KBM-7 (cell line): ENCODE results near the gene SOX5.
"Not testable (repeated sequence)": the region's sequence is repeated elsewhere in the genome, so short reads cannot be mapped to it uniquely, and the experiment has no call there.

Experiments used
- DNase-seq: peaks from one replicate; pipeline ENCODE4 v3.0.0-alpha.2; 2015
- in situ Hi-C: fragments of 300-500 bp; cut with MboI; formaldehyde crosslinking; loops from 2 replicates; pipeline ENCODE4 v1.14.3; 2020; ENCODE audit warnings: low sequenced_read_pairs, low pct_unique_long_range_greater_than_20kb, mixed read lengths

SOX5 gene

GRCh38 chr12:23921099-23921856, 28.2 kb downstream of the SOX5 start:
- in situ Hi-C loops, result no loop called here
- DNase-seq, result no peak

DNA sequence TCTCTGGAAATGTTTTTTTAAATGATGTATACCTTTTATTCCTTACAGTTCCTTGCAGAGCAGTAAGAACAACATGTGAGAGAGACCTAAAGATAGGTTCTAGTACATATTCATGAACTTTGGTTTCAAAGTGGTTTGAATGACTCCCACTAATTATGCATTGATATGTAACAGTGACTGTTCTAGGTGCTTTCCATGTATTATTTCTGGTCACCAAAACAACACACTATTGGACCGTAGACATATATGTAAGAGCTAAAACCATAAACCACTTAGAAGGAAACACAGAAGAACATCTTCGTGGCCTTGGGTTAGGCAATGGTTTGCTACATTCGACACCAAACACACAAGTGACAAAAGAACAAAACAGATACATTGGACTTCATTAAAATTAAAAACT, 37.9 kb downstream of the SOX5 start:
- in situ Hi-C loops, result no loop called here
- no peak for DNase-seq

DNA sequence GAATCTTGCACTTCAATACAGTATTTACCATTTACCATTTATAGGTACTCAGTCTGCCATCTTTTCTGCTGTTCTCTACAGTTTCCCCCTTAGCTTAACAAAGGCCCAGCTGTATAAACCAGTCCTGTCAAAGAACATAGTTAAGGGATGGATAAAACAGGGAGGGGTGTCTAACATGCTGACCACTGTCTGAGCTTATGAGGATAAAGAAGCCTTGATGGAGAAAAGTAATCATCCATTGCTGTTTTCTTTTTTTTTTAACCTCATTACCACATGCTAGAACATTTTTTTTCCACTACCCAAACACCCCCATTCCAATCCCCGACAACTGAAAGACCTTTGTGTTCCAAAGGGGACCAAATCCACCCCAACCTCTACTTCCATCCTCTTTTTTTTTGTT, 39.9 kb downstream of the SOX5 start:
- in situ Hi-C loops, result no loop called here
- DNase-seq, result no peak

- in situ Hi-C loops, result no loop called here
- DNase-seq, result no peak
Observed at GRCh38 chr12:23906329-23906728, 43.1 kb downstream of the SOX5 start.

GRCh38 chr12:23899434-23899833, 50.0 kb downstream of the SOX5 start:
- in situ Hi-C loops, result no loop called here
- no peak for DNase-seq

- in situ Hi-C loops, result no loop called here
- no peak for DNase-seq
Observed at GRCh38 chr12:23898121-23898520, 51.3 kb downstream of the SOX5 start.

GRCh38 chr12:23895792-23896218, 53.7 kb downstream of the SOX5 start:
- no peak for DNase-seq
- in situ Hi-C loops, result no loop called here

GRCh38 chr12:23893611-23894010, 55.9 kb downstream of the SOX5 start:
- no peak for DNase-seq
- in situ Hi-C loops, result no loop called here

- no peak for DNase-seq
- in situ Hi-C loops, result no loop called here
Observed at GRCh38 chr12:23891115-23891514, 58.4 kb downstream of the SOX5 start.

DNA sequence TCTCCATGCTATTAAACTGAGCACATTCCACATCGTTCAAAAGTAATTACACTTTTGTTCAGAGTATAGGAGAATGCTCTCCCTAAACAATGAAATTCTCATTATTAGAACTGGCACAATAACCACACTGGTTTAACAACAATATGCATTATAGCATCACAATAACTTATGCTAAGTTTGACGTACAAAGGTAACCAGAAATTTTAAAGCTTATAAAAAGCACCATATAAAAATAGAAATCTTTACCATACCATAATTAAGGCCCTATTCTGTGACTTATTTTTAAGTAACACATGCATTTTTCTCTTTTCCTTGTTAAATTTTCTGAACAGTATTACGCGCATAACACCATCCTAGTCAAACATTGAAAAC, 60.4 kb downstream of the SOX5 start:
- in situ Hi-C loops, result no loop called here
- DNase-seq, result no peak

- no peak for DNase-seq
- in situ Hi-C loops, result no loop called here
Observed at GRCh38 chr12:23888396-23889068, 60.9 kb downstream of the SOX5 start.

- in situ Hi-C loops, result no loop called here
- no peak for DNase-seq
Observed at GRCh38 chr12:23887055-23887835, 62.2 kb downstream of the SOX5 start.

DNA sequence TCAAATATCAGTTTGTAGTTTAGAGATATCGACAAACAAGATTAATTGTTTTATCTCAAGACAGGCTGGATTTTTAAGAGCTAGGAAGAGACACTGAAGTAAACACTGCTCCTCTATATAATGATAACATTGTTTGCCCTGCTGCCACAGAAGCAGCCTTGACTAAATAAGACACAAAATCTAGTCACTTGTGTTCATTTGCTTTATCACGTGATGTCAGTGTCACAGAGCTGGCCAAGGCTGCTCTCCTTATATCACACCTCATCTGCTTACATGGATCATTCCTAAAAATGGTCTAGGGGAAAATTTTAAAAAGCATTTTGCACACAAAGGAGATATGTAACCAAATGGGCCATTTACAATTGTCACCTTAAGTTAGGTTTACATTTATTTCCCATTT, 64.1 kb downstream of the SOX5 start:
- no peak for DNase-seq

DNA sequence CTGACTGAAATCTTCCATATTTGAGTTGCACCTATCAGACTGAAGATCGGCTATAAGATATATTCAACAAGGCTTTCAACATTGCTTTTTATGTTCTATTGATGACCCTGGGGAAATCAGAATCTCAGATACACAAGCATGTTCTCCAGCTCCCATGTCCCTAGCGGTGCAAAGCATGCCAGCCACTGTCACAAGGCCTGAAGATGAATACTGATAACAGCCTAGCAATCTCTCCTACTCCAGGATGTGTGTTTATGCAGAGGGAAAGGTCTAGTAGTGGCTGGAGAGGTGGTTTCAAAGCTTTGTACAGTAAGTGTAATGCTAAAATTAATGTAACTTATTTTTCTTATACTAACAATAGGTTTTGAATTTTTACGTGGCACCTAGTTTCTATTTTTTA, 64.6 kb downstream of the SOX5 start:
- DNase-seq, result no peak
- in situ Hi-C loops, result no loop called here

More for the DNA sequence above, 64.1 kb downstream of the SOX5 start:
- in situ Hi-C loops, result no loop called here

GRCh38 chr12:23880988-23881387, 68.5 kb downstream of the SOX5 start:
- in situ Hi-C loops, result no loop called here
- no peak for DNase-seq

GRCh38 chr12:23876618-23877017, 72.9 kb downstream of the SOX5 start:
- DNase-seq, in situ Hi-C loops: not testable (repeated sequence)

DNA sequence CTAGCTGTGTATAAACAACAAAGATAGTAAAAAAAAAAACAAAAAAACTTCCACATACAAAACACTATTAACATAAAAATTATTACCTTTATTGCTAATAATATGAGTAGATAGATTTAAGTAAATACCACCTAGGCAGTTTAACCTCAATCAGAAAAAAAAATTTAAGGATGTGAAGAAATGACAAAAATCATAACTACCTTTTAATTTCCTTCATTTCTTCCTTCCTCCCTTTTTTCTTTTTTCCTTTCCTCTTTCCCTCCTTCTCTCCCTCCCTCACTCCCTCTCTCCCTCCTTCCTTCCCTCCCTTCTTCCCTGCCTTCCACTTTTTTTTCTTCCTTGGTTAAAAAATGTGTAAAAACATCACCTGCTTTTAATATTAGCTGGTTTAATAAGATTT, 81.7 kb downstream of the SOX5 start:
- in situ Hi-C loops, result no loop called here
- DNase-seq, result no peak

DNA sequence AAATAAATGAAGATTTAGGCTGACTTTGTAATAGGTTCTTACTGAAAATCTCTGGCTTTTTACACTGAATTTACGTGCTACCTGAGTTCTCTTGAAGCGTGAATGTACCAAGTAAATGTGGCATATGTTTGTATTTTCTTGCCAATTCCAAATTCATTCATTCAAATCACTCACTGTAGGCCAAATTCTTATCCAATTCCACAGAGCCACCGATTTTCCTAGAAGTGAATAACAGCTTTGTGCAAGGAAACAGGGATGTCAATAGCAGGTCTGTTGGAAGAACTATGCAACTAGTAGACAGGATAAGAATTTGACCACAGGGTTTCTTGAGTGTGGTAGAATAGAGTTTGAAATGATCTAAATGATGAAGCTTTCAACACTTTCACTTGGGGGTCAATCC, 86.8 kb downstream of the SOX5 start:
- in situ Hi-C loops, result no loop called here
- DNase-seq, result no peak

- DNase-seq, result no peak
- in situ Hi-C loops, result no loop called here
Observed at GRCh38 chr12:23860019-23860418, 89.5 kb downstream of the SOX5 start.

- in situ Hi-C loops, result no loop called here
- DNase-seq, result no peak
Observed at GRCh38 chr12:23857178-23857577, 92.3 kb downstream of the SOX5 start.
